ENCODE results near the gene PGM2L1.

PGM2L1 gene

GRCh38 chr11:74390697-74391096, 7.5 kb downstream of the PGM2L1 start:
- CTCF ChIA-PET = interaction anchor here (0.6 to 1.0 kb wide), 2 partner anchors 44 to 59 kb away, joined by 3 to 5 read pairs; no protein-coding TSS in a partner anchor
- no peak for TF ChIP-seq L3MBTL2 (conservative IDR thresholded peaks at IDR 0.05)
- no peak for TF ChIP-seq FOXM1 (IDR thresholded peaks at IDR 0.05; ENCODE audit: borderline replicate concordance)
- TF ChIP-seq BHLHE40 (IDR thresholded peaks at IDR 0.05; ENCODE audit: borderline replicate concordance) = no peak
- no peak for TF ChIP-seq TARDBP (IDR thresholded peaks at IDR 0.05)
- no peak for TF ChIP-seq HDGF (IDR thresholded peaks at IDR 0.05; ENCODE audit: borderline replicate concordance)
- no peak for TF ChIP-seq NFRKB (IDR thresholded peaks at IDR 0.05)
- TF ChIP-seq SUZ12 (IDR thresholded peaks at IDR 0.05) = no peak
- TF ChIP-seq PKNOX1 (IDR thresholded peaks at IDR 0.05) = no peak
- no peak for TF ChIP-seq FOXA1 (IDR thresholded peaks at IDR 0.05)
- no peak for DNase-seq (ENCODE audit: extremely low spot score)
- POLR2A ChIA-PET = interaction anchor here (1.0 to 2.6 kb wide), 2 partner anchors 8 to 60 kb away, joined by 3 to 15 read pairs; partner anchors contain the start of gene PGM2L1

GRCh38 chr11:74388678-74389327, 9.4 kb downstream of the PGM2L1 start:
- no peak for TF ChIP-seq LEF1 (IDR thresholded peaks at IDR 0.05; ENCODE audit: borderline replicate concordance)
- no peak for TF ChIP-seq TARDBP (IDR thresholded peaks at IDR 0.05)
- TF ChIP-seq L3MBTL2 (conservative IDR thresholded peaks at IDR 0.05) = no peak
- no peak for TF ChIP-seq ARNT (IDR thresholded peaks at IDR 0.05)
- POLR2A ChIA-PET = interaction anchor here (1.4 to 2.6 kb wide), 2 partner anchors 10 to 56 kb away, joined by 5 to 15 read pairs; partner anchors contain the start of gene PGM2L1
- CTCF ChIA-PET = interaction anchor here (0.6 to 1.2 kb wide), 12 partner anchors 10 to 104 kb away, joined by 3 to 23 read pairs (median 3); partner anchors contain the start of gene PGM2L1
- DNase-seq (ENCODE audit: extremely low spot score) = peak; percentile 34

- TF ChIP-seq CTBP1 (IDR thresholded peaks at IDR 0.05; ENCODE audit: borderline replicate concordance) (no peak), HDGF (IDR thresholded peaks at IDR 0.05; ENCODE audit: borderline replicate concordance) (no peak), SUZ12 (IDR thresholded peaks at IDR 0.05) (no peak), ARNT (IDR thresholded peaks at IDR 0.05) (no peak), BHLHE40 (IDR thresholded peaks at IDR 0.05; ENCODE audit: borderline replicate concordance) (no peak), ELF4 (IDR thresholded peaks at IDR 0.05) (no peak), FOXM1 (IDR thresholded peaks at IDR 0.05; ENCODE audit: borderline replicate concordance) (no peak), FOXK2 (IDR thresholded peaks at IDR 0.05) (no peak)
- DNase-seq (ENCODE audit: extremely low spot score) = no peak
- ChIA-PET POLR2A (no interaction called here), CTCF (no interaction called here)
Observed at GRCh38 chr11:74384641-74385040, 13.6 kb downstream of the PGM2L1 start.

- ChIA-PET POLR2A (no interaction called here), CTCF (no interaction called here)
- TF ChIP-seq SP1 (IDR thresholded peaks at IDR 0.05) = no peak
- no peak for TF ChIP-seq TARDBP (IDR thresholded peaks at IDR 0.05)
- no peak for TF ChIP-seq SUZ12 (IDR thresholded peaks at IDR 0.05)
- TF ChIP-seq L3MBTL2 (conservative IDR thresholded peaks at IDR 0.05) = no peak
- TF ChIP-seq PKNOX1 (IDR thresholded peaks at IDR 0.05) = no peak
- TF ChIP-seq FOXA1 (IDR thresholded peaks at IDR 0.05) = no peak
- no peak for TF ChIP-seq ARNT (IDR thresholded peaks at IDR 0.05)
- no peak for TF ChIP-seq FOXM1 (IDR thresholded peaks at IDR 0.05; ENCODE audit: borderline replicate concordance)
- TF ChIP-seq FOXK2 (IDR thresholded peaks at IDR 0.05) = no peak
- no peak for TF ChIP-seq CTBP1 (IDR thresholded peaks at IDR 0.05; ENCODE audit: borderline replicate concordance)
- no peak for TF ChIP-seq NFRKB (IDR thresholded peaks at IDR 0.05)
- no peak for TF ChIP-seq HDGF (IDR thresholded peaks at IDR 0.05; ENCODE audit: borderline replicate concordance)
- DNase-seq (ENCODE audit: extremely low spot score) = no peak
Observed at GRCh38 chr11:74380746-74381439, 17.3 kb downstream of the PGM2L1 start.

- DNase-seq (ENCODE audit: extremely low spot score) = no peak
- ChIA-PET POLR2A (no interaction called here), CTCF (interaction anchor here (0.6 kb wide), 1 partner anchor 233 kb away, joined by 5 read pairs; no protein-coding TSS in a partner anchor)
- TF ChIP-seq HDGF (IDR thresholded peaks at IDR 0.05; ENCODE audit: borderline replicate concordance) (no peak), ELF4 (IDR thresholded peaks at IDR 0.05) (no peak), ZNF384 (IDR thresholded peaks at IDR 0.05) (no peak), FOXM1 (IDR thresholded peaks at IDR 0.05; ENCODE audit: borderline replicate concordance) (no peak), CTBP1 (IDR thresholded peaks at IDR 0.05; ENCODE audit: borderline replicate concordance) (no peak), SP1 (IDR thresholded peaks at IDR 0.05) (no peak), SUZ12 (IDR thresholded peaks at IDR 0.05) (no peak), L3MBTL2 (conservative IDR thresholded peaks at IDR 0.05) (no peak), BHLHE40 (IDR thresholded peaks at IDR 0.05; ENCODE audit: borderline replicate concordance) (no peak), TARDBP (IDR thresholded peaks at IDR 0.05) (no peak), FOXA1 (IDR thresholded peaks at IDR 0.05) (no peak), LEF1 (IDR thresholded peaks at IDR 0.05; ENCODE audit: borderline replicate concordance) (no peak)
Observed at GRCh38 chr11:74377689-74378088, 20.5 kb downstream of the PGM2L1 start.

GRCh38 chr11:74373382-74373781, 24.9 kb downstream of the PGM2L1 start:
- CTCF ChIA-PET = no interaction called here
- DNase-seq (ENCODE audit: extremely low spot score) = no peak
- POLR2A ChIA-PET = no interaction called here
- TF ChIP-seq FOXA1 (IDR thresholded peaks at IDR 0.05) = no peak
- no peak for TF ChIP-seq CTBP1 (IDR thresholded peaks at IDR 0.05; ENCODE audit: borderline replicate concordance)
- TF ChIP-seq SUZ12 (IDR thresholded peaks at IDR 0.05) = no peak
